DOHH2 (cell line): ENCODE measurements around the gene TMEM184A.

ENCODE experiments used
- CTCF ChIP-seq: fragments of 200-600 bp; sonication (generic); IDR thresholded peaks from one replicate; pipeline ENCODE4 v1.5.1; 2014; ENCODE audit warnings: antibody characterized with exemption, mild to moderate bottlenecking, low read depth, low read length; ENCODE audit not compliant: poor library complexity, severe bottlenecking
- EZH2phosphoT487 ChIP-seq: fragments of 200-600 bp; sonication (generic); IDR thresholded peaks from 2 replicates; pipeline ENCODE4 v1.6.1; 2017; ENCODE audit warnings: borderline replicate concordance, mild to moderate bottlenecking, antibody characterized with exemption, low read length, moderate library complexity, mixed read lengths

- TF ChIP-seq CTCF (no peak), EZH2phosphoT487 (no peak)
Measured at GRCh38 chr7:1544178-1544895, 11.7 kb downstream of the TMEM184A start.
